LNCAP (cell line): Measurements from ENCODE around the gene MAB21L3.

ENCODE experiments used
- TF ChIP-seq, protein P1 (sequence below): fragments of 450-650 bp; IDR thresholded peaks from 2 replicates; pipeline ENCODE4 v1.5.1; 2017; ENCODE audit warnings: mild to moderate bottlenecking

The MAB21L3 gene

DNA sequence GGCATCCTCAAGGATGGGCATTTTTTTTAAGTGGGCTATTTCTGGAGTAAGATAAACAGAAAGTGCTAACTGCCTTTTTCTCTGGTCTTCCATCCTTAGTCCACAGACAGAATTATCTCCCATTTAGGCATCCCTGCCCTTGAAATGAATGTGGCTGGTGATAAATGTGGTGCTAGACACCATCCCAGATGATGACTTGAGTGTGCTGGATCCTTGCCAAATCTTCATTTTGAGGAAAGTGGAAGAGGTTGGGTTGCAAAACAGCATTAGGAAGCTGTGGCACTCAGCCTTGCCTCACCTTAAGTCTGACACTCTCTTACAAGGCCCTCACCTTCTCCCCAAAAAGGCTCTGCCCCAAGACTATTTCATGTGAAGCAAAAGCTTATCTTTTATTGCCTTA, 19.2 kb downstream of the MAB21L3 start:
- TF ChIP-seq, protein P1, sequence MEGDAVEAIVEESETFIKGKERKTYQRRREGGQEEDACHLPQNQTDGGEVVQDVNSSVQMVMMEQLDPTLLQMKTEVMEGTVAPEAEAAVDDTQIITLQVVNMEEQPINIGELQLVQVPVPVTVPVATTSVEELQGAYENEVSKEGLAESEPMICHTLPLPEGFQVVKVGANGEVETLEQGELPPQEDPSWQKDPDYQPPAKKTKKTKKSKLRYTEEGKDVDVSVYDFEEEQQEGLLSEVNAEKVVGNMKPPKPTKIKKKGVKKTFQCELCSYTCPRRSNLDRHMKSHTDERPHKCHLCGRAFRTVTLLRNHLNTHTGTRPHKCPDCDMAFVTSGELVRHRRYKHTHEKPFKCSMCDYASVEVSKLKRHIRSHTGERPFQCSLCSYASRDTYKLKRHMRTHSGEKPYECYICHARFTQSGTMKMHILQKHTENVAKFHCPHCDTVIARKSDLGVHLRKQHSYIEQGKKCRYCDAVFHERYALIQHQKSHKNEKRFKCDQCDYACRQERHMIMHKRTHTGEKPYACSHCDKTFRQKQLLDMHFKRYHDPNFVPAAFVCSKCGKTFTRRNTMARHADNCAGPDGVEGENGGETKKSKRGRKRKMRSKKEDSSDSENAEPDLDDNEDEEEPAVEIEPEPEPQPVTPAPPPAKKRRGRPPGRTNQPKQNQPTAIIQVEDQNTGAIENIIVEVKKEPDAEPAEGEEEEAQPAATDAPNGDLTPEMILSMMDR: no peak

DNA sequence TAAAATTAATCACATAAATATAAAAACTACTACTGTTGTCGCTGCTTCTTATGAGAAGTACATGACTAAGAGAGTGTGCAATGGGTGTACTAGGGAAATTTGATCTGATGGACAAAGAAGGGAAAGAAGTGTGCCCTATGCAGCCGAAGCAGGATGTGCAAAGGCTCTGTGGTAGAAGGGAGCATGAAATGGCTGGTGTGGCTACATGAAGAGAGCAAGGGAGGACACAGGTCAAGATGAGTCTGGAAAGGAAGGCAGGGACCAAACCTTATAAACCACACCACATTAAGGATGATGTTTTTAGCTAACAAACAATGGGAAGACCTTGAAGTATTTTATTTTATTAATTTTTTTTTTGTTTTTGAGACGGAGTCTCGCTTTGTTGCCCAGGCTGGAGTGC, 20.0 kb downstream of the MAB21L3 start:
- TF ChIP-seq, protein P1: no peak

DNA sequence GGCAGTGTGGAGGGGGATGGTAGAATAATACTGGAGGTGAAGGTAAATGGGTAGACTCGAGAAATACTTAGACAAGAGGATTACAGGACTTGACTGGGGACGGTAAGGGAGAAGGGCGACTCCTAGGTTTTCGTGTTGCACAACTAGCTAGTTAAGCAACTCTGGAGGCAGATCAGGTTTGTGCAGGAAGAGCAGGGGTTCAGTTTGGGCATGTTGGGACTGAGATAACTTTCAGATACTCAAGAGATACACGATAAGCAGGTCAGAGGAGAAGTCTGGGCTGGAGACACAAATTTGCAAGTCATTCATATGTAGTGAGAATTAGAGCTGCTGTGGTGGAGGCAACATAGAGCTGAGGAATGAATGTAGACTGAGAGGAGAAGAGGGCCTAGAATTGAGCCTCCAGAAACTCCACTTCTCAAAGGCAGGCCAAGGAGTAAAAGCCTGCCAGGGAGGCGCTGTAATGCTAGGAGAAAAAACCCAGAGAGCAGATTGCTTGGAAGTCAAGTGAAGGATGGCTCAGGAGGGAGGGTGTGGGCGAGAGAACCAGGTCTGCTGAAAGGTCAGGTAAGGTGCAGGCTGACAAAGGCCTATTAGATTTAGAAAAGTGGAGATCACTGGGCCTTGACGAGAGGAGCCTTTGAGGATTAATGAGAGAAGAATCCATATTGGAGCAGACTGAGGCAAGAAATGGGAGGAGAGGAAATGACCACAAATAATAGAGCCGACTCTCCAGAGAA, 20.8 kb downstream of the MAB21L3 start:
- TF ChIP-seq, protein P1: no peak

DNA sequence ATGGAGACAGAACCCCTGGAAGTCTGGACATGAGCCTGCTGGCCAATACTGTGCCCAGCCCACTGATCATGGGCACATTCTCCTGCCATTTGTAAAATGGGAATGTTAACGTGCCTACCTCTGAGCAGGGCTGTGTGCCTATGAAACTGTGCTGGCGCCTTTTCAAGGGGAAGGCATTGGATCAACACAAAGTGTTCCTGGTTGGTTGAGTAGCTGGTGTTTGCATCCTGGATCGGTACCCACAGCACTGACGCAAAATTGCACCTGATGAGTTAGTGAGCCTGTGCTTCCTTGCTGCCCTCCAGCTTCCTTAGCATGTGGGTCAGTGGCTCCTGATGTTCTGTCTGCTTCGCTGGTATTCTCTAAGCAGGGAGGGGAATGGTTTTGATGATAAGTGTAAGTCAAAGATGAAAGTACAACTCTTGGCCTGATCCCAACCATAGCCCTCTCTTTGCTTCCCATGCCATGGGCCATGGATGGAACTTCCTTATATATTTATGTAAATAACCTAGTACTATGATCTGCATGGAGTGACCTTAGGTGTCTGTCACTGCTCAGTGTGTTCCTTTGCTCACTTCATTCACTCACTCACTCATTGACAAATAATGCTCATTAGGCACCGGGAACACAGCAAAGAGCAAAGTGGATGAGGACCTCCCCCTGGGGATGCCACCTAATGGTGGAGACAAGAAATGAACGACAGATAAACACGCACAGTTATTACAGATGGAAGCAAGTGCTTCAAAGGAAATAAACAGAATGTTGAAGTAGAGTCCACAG, 22.7 kb downstream of the MAB21L3 start:
- TF ChIP-seq, protein P1: peak; percentile 59

DNA sequence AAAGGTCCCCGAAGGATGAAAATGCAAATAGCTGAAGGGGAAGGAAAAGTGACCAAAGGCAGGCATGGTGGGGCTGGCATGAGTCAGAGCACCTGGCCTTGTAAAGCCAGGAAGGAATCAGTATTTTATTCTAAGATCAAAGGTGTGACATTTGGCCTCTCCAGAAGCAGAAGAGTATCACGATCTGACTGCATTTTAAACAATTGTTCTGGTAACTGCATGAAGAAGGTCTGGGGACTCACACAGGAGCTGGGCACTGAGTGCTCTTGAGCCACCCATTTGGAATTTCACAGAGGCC, 23.2 kb downstream of the MAB21L3 start:
- TF ChIP-seq, protein P1: no peak

DNA sequence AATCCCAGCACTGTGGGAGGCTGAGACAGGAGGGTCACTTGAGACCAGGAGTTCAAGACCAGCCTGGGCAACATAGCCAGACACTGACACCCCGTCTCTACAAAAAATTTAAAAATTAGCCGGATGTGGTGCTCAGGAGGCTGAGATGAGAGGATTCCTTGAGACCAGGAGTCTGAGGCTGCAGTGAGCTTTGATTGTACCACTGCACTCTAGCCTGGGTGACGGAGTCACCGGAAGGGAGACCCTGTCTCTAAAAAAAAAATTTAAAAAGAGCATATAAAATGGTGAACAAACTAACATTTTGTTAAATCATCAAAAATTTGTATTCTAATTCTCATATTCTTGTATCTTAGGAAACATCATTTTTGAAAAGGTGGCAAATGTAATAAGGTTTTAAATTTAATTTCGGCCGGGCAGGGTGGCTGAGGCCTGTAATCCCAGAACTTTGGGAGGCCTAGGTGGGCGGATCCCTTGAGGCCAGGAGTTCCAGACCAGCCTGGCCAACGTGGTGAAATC, 27.1 kb downstream of the MAB21L3 start:
- TF ChIP-seq, protein P1: no peak

DNA sequence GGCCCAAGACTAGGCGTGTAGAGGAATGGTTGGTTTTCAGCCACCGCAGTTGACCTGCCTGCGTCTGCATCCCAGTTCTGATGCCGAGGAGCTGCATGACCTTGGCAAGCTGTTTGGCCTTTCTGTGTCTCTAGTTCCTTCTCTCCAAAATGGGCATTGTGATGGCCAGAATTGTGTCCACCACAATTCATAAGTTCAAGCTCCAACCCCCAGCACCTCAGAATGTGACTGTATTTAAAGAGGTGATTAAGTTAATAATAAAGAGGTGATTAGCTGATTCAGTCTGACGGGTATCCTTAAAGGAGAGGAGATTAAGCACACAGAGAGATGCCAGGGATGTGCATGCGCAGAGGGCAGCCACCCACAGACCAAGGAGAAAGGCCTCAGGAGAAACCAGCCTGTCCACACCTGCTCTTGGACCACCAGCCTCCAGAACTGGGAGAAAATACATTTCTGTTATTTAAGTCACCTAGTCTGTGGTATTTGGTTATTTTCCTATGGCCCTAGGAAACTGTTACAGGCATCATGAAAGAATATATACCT, 28.5 kb downstream of the MAB21L3 start:
- TF ChIP-seq, protein P1: no peak
